GM12872 (cell line): ENCODE data around the gene LRRC26.

ENCODE experiments used
- CTCF ChIP-seq: IDR thresholded peaks from 3 replicates; pipeline ENCODE4 v1.5.1; 2011; ENCODE audit warnings: low read depth, mild to moderate bottlenecking, low read length, moderate library complexity; ENCODE audit not compliant: insufficient read depth

Gene LRRC26

GRCh38 chr9:137185921-137186320 lies 16.1 kb upstream of the LRRC26 start:
- TF ChIP-seq CTCF, result no peak

- TF ChIP-seq CTCF, result no peak
Observed at GRCh38 chr9:137184881-137185660, 15.2 kb upstream of the LRRC26 start.

GRCh38 chr9:137183980-137184595 lies 14.2 kb upstream of the LRRC26 start:
- TF ChIP-seq CTCF, result no peak

DNA sequence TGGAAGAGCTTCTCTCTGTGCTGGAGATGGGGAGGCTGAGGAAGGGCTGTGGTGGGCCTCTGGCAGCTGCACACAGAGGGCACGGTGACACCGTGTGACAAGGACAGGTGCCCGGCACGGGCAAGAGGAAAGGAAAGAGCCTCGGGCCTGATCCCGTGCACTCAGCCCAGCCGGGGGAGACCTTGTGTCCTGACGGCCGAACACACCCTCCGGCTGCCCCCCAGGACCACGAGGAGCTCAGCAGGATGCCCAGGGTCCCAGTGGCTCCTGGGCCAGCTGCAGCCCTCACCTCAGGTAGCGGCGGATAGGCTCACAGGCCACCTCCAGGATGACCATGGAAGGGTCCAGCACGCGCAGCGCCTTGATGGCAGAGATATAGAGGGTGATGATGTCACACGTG lies 13.0 kb upstream of the LRRC26 start:
- TF ChIP-seq CTCF, result no peak

- TF ChIP-seq CTCF, result no peak
Observed at GRCh38 chr9:137181680-137182079, 11.8 kb upstream of the LRRC26 start.

- TF ChIP-seq CTCF, result no peak
Observed at GRCh38 chr9:137180491-137180890, 10.6 kb upstream of the LRRC26 start.

GRCh38 chr9:137179761-137180160 lies 9.9 kb upstream of the LRRC26 start:
- TF ChIP-seq CTCF, result no peak
